Erythroblast (primary cell): ENCODE results near the gene ACOT6.

Source experiments
- GATA1 ChIP-seq: IDR thresholded peaks from 2 replicates; pipeline ENCODE4 v1.6.1; 2011; ENCODE audit warnings: low read depth, mild to moderate bottlenecking, control low read depth, low read length, moderate library complexity
- POLR2A ChIP-seq: IDR thresholded peaks from 2 replicates; pipeline ENCODE4 v1.6.1; 2011; ENCODE audit warnings: mild to moderate bottlenecking, low read length

GRCh38 chr14:73591690-73592449 lies 20.4 kb upstream of the ACOT6 start, which contains the start of gene ACOT4:
- peak; percentile 39 for TF ChIP-seq POLR2A
- no peak for TF ChIP-seq GATA1
